Inflammatory macrophage (primary cell): ENCODE data around the gene UGT1A5.

Experiments used
- DNase-seq, 2 donors: peaks; one replicate each; pipeline ENCODE4 v3.0.0-alpha.2; 2020 to 2022

The UGT1A5 gene

DNA sequence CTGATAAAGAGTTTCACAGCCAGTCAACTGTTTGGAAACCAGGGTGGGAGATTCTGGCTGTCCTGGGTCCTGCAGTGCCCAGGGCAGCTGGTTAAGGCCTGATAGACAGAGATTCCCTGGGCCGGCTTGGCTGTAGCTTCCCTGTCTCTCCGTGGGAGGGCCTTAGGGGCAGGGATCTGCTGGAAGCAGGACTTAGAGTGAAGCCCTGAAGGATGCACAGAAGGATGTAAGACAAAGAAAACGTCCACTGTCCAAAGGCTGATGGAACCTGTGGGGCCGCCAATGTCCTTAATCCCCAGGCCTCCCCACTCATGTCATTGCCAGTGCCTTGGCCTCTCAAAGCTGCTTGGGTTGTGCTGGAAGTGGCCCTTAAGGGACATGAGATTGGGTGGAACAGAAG lies 98.4 kb downstream of the UGT1A5 start:
- no peak for DNase-seq

GRCh38 chr2:233811732-233812131 lies 99.0 kb downstream of the UGT1A5 start:
- no peak for DNase-seq

DNA sequence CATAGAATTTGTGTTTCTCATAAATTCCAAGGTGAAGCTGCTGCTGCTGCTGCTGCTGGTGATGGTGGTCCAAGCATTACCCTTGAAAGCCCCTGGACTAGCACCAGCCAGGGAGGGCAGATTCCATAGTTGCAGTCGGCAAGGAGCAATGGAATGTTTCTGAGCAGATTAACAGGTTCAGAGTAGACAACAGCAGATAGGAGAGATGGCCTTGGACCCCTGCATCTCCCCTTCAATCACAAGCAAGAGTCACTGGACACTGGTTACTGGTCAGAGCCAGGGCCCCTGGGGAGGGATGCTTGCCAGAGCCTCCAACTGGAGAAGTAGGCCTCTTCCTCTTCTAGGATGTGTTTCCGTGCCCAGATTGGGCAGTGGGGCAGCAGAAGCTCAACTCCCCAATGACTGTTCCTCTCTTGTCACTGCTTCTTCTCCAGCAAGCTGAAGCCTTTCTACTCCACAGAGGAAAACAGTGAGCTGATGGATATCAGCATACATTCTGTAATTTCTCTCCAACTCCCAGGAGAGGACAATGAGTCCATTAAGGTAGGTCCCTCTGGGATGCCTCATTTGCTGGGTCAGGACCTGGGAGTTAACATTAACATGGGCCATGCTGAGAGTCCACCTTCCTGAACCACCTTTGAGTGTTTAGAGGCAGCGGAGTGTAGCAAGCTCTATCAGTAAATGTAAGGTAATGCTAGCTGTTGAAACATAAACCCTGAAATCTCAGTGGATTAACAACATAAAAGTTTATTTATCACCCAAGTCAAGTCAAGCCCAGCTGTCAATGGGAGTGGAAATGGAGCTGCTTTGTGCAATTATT lies 100.7 kb downstream of the UGT1A5 start:
- no peak for DNase-seq

DNA sequence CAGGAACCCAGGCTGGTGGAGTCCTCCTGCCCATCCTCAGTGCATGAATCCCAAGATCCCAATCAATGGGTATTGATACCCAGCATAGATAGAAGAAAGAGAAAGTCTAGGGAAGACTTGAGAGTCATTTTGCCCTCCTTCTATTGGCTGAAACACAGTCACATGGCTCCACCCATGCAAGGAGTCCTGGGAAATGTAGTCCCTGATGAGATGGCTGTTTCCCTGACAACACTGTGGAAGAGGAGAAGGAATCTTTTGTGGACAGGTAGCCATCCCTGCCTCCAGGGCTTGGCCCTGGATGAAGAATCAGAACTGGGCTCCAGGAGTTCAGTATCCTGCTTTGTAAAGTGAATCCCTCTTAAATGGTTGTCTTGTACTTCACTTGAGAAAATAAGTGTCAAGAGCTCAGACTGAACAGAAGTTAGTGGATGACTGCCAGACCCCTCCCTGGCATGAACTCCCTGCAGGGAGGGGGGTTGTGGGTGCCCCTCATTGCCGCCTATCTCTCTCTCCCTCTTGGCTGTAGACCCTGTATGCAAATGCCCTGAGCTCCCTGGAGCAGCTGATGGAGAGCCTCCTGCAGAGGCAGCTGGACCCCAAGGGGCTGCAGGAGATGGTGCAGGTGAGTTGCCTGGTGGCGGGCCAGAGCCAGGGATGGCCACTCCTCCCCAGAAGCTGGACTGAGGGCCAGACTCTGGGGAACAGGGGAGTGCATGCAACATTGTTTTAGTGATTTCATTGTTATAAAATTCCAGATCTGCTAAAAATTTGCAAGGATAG lies 101.5 kb downstream of the UGT1A5 start:
- no peak for DNase-seq

- DNase-seq: no peak
Measured at GRCh38 chr2:233815861-233816260, 103.2 kb downstream of the UGT1A5 start.

- no peak for DNase-seq
Measured at GRCh38 chr2:233816334-233816733, 103.6 kb downstream of the UGT1A5 start.

GRCh38 chr2:233816771-233817170 lies 104.1 kb downstream of the UGT1A5 start:
- DNase-seq: no peak

DNA sequence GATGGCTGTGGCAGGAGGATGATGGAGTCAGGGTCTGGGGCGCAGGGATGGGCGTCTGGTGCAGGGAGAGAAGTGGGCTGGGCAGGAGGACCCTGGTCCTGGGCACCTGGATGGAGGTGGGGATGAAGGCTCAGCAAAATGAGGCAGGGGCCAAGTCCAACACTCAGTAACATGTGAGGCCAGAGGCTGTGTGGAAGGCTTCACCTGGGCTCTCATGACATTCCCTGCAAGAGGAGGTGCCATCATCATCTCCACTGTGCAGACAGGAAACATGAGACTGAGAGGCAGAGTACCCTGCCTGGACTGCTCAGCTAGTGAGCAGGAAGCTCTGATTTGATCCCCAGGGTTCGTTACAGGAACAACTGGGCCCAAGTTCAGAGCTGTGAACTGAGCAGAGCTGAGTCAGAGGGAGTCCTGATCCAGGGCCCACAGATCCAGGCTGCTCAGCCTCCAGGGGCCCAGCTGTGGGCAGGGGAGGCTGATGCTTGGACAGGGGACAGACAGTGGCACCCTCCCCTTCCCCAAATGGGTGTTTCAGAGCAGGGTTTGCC lies 104.7 kb downstream of the UGT1A5 start:
- no peak for DNase-seq

GRCh38 chr2:233817995-233818638 lies 105.4 kb downstream of the UGT1A5 start:
- DNase-seq: no peak

GRCh38 chr2:233818639-233819621 lies 106.2 kb downstream of the UGT1A5 start:
- DNase-seq: no peak

DNA sequence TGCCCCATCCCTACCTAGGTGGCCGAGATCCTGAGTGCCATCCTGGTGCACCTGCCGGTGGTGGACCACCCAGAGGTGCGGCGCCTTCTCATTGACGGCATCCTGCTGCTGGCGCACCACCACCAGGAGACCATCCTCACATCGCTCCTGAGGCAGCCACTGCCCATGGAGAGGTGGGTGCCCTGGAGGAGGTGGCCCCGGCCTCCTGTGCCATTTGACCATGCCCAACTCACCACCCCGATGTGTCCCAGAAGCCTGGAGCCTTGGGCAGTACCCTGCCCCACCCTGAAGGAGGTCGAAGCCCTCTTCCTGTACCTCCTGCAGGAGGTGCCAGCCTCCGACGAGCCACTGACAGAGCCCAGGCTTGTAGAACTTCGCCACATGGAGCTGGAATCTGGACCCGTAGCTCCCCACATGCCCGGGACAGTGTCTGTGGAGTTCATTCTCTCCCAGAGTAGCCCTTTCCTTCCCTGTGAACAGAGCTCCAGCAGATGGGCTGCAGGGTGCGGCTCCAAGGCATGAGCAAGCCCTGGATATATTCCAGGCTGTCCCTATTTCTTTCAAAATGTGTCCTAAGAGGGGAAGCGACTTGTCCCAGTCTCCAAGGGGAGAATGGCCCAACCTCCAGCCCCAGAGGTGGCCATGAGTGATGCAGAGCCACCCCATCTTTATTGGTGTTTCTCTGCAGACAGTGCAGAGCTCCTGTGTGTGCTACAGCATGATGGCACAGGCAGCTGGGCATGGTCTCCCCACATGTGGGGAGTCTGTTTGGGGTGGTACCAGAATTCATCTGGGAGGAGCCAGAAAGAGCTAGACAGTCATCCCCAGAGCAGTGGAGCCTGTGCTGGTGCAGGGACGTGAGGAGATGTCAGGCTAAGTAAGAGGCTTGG lies 107.4 kb downstream of the UGT1A5 start:
- DNase-seq: no peak

- no peak for DNase-seq
Measured at GRCh38 chr2:233820774-233821105, 108.0 kb downstream of the UGT1A5 start.

DNA sequence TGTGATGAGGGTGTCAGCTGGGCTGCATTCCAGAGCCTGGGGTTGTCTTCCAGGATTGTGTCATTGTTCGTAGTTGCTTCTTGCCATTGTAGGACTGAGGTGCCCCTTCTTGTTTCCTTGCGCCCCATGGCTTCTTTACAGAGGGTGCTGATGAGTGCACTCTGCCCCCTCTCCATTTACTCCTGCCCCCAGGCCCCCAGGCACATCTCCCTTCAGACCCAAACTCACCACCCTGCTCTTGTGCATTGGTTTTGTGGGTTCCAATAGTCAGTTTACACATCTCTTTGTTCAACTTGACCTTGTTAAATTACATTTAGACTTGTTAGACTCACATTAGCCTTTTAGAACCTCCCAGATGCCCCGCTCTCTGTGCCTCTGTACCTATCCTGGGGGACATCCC lies 108.5 kb downstream of the UGT1A5 start:
- no peak for DNase-seq

GRCh38 chr2:233821709-233822100 lies 109.0 kb downstream of the UGT1A5 start:
- no peak for DNase-seq

DNA sequence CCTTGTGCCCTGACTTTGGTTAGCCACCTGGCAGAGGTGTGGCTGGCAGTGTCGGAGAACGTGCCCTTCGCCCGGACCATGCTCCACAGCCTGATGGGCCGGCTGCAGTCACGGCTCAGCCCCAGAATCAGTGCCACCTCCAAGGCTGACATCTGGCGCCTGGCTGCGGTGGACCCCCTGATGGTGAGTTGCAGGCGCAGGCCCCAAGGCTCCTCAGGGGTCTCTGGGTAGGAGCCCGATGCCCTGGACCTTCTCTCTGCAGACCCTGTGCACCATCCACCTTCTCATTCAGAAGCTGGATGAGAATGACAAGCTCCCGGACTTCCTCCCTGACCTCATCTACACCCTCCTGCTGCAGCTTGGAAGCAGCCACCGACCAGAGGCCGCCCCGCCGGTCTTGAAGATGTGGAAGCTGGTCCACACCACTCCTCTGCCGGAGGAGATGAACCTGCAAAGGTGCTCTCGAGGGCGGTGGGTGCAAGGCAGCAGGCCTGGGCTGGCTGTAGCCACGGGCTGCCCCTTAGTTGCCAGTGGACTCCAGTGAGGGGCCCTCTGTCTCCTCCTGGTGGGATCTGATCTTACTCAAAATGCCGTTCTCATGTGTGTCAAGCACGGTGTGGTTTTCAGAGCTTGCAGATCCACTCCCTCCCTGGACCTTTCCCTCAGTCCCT lies 109.5 kb downstream of the UGT1A5 start:
- DNase-seq: no peak
